ENCODE data around the gene ZNF467.

The ZNF467 gene

GRCh38 chr7:149736478-149737360 lies 36.7 kb downstream of the ZNF467 start:
- H3K9me3 ChIP-seq: no peaks in the 10 kb centered on the region
- no peak overlapping the region for H3K9ac ChIP-seq
- H3K4me3 ChIP-seq: no peak overlapping the region
- H3K27me3 ChIP-seq: no peaks in the 10 kb centered on the region
- no peaks in the 10 kb centered on the region for H4K20me1 ChIP-seq
- peak overlapping the region; percentile 65 for H3K4me2 ChIP-seq
- TF ChIP-seq Cebpa-rat (IDR thresholded peaks at IDR 0.05): no peak
- no peak overlapping the region for H3K27ac ChIP-seq
- H3K36me3 ChIP-seq: peaks cover 35% of the 10 kb centered on the region
- peaks cover 37% of the 10 kb centered on the region for H3K4me1 ChIP-seq

- peak overlapping the region; percentile 65 for H3K4me2 ChIP-seq
- no peaks in the 10 kb centered on the region for H4K20me1 ChIP-seq
- no peak overlapping the region for H3K27ac ChIP-seq
- H3K9me3 ChIP-seq: no peaks in the 10 kb centered on the region
- H3K4me1 ChIP-seq: peaks cover 37% of the 10 kb centered on the region
- no peak overlapping the region for H3K4me3 ChIP-seq
- TF ChIP-seq Cebpa-rat (IDR thresholded peaks at IDR 0.05): no peak
- H3K36me3 ChIP-seq: peaks cover 43% of the 10 kb centered on the region
- no peaks in the 10 kb centered on the region for H3K27me3 ChIP-seq
- H3K9ac ChIP-seq: no peak overlapping the region
These were observed 37.5 kb downstream of the ZNF467 start for GRCh38 chr7:149735779-149736477.

GRCh38 chr7:149735181-149735602 lies 38.2 kb downstream of the ZNF467 start:
- Histone ChIP-seq H3K27me3 (no peaks in the 10 kb centered on the region), H4K20me1 (no peaks in the 10 kb centered on the region), H3K9me3 (no peaks in the 10 kb centered on the region), H3K4me2 (peak overlapping the region; percentile 65), H3K27ac (no peak overlapping the region), H3K9ac (no peak overlapping the region), H3K36me3 (peaks cover 51% of the 10 kb centered on the region), H3K4me1 (peaks cover 37% of the 10 kb centered on the region), H3K4me3 (no peak overlapping the region)
- no peak for TF ChIP-seq Cebpa-rat (IDR thresholded peaks at IDR 0.05)

GRCh38 chr7:149734791-149735075 lies 38.7 kb downstream of the ZNF467 start:
- Histone ChIP-seq H3K4me1 (peaks cover 37% of the 10 kb centered on the region), H3K27ac (0 out of 2 replicates have a peak overlapping the region, but pooled peaks have one; percentile 18), H3K27me3 (no peaks in the 10 kb centered on the region), H3K4me2 (peak overlapping the region; percentile 65), H3K9ac (0 out of 2 replicates have a peak overlapping the region, but pooled peaks have one; percentile 41), H3K9me3 (no peaks in the 10 kb centered on the region), H3K36me3 (peaks cover 55% of the 10 kb centered on the region), H3K4me3 (no peak overlapping the region), H4K20me1 (no peaks in the 10 kb centered on the region)
- no peak for TF ChIP-seq Cebpa-rat (IDR thresholded peaks at IDR 0.05)

- no peaks in the 10 kb centered on the region for H4K20me1 ChIP-seq
- H3K27ac ChIP-seq: 0 out of 2 replicates have a peak overlapping the region, but pooled peaks have one; percentile 18
These were observed 39.2 kb downstream of the ZNF467 start for GRCh38 chr7:149733924-149734790.

DNA sequence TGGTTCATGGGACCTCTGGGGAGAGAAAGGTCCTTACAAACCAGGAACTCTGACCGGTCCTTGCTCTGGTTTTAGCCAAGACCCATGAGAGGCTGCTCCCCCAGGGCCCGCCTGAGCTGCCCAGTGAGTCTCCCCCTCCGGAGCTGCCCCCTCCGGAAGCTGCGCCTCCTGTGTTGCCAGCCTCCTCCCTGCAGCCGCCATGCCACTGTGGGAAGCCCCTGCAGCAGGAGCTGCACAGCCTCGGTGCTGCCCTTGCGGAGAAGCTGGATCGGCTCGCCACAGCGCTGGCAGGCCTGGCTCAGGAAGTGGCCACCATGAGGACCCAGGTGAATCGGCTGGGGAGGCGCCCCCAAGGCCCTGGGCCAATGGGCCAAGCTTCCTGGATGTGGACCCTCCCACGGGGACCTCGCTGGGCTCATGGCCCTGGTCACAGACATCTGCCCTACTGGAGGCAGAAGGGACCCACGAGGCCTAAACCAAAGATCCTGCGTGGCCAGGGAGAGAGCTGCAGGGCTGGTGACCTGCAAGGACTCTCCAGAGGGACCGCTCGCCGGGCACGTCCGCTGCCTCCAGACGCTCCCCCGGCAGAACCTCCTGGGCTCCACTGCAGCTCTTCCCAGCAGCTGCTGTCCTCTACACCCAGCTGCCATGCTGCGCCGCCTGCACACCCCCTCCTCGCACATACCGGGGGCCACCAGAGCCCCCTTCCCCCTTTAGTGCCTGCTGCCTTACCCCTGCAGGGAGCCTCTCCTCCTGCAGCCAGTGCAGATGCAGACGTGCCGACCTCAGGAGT lies 40.1 kb downstream of the ZNF467 start:
- Histone ChIP-seq H3K36me3 (peaks cover 69% of the 10 kb centered on the region), H3K9ac (no peak overlapping the region)
- TF ChIP-seq Cebpa-rat (IDR thresholded peaks at IDR 0.05): no peak

More at GRCh38 chr7:149733924-149734790, 39.2 kb downstream of the ZNF467 start:
- Histone ChIP-seq H3K36me3 (peaks cover 61% of the 10 kb centered on the region), H3K9me3 (no peaks in the 10 kb centered on the region), H3K4me1 (peaks cover 37% of the 10 kb centered on the region), H3K9ac (0 out of 2 replicates have a peak overlapping the region, but pooled peaks have one; percentile 41), H3K4me3 (no peak overlapping the region), H3K4me2 (peak overlapping the region; percentile 65), H3K27me3 (no peaks in the 10 kb centered on the region)
- no peak for TF ChIP-seq Cebpa-rat (IDR thresholded peaks at IDR 0.05)

DNA sequence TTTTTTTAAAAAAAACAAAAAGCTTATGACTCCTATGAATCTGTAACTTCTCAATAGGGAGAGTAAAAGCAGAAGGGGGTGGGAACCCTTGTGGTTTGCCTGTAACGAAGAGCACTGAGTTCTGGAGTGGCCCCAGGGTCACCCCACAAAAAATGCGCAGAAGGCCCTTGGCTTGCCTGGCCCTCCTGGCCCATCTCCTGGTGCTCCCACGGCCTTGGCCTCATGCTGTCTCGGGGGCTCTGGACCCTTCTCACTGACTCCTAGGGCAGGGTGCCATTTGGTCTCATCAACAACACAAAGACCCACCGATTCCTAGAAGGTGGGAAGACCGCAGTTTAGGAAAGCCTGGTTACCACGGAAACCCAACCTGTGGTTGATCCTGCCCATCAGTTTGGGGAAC lies 40.8 kb downstream of the ZNF467 start:
- no peak overlapping the region for H3K27ac ChIP-seq

More for the DNA sequence above, 40.1 kb downstream of the ZNF467 start:
- Histone ChIP-seq H3K9me3 (no peaks in the 10 kb centered on the region), H3K27me3 (no peaks in the 10 kb centered on the region), H3K4me1 (peaks cover 37% of the 10 kb centered on the region), H3K27ac (no peak overlapping the region), H3K4me2 (no peak overlapping the region), H3K4me3 (no peak overlapping the region), H4K20me1 (no peaks in the 10 kb centered on the region)

GRCh38 chr7:149732111-149732561 lies 41.3 kb downstream of the ZNF467 start:
- peaks cover 37% of the 10 kb centered on the region for H3K4me1 ChIP-seq
- no peak overlapping the region for H3K9ac ChIP-seq
- no peaks in the 10 kb centered on the region for H3K27me3 ChIP-seq
- H3K36me3 ChIP-seq: peaks cover 81% of the 10 kb centered on the region
- no peaks in the 10 kb centered on the region for H3K9me3 ChIP-seq
- H4K20me1 ChIP-seq: no peaks in the 10 kb centered on the region
- H3K27ac ChIP-seq: no peak overlapping the region
- TF ChIP-seq Cebpa-rat (IDR thresholded peaks at IDR 0.05): no peak
- H3K4me3 ChIP-seq: no peak overlapping the region
- no peak overlapping the region for H3K4me2 ChIP-seq

More for the DNA sequence above, 40.8 kb downstream of the ZNF467 start:
- H4K20me1 ChIP-seq: no peaks in the 10 kb centered on the region
- no peaks in the 10 kb centered on the region for H3K9me3 ChIP-seq
- peaks cover 76% of the 10 kb centered on the region for H3K36me3 ChIP-seq
- peaks cover 37% of the 10 kb centered on the region for H3K4me1 ChIP-seq
- no peak for TF ChIP-seq Cebpa-rat (IDR thresholded peaks at IDR 0.05)
- no peak overlapping the region for H3K9ac ChIP-seq
- H3K27me3 ChIP-seq: no peaks in the 10 kb centered on the region
- H3K4me2 ChIP-seq: no peak overlapping the region
- no peak overlapping the region for H3K4me3 ChIP-seq

Measured in BLaER1 (cell line).